Activated naive CD4-positive, alpha-beta T cell treated with anti-CD3 and anti-CD28 coated beads for 36 hours (primary cell): Measurements from ENCODE around the gene SYT7. TPM values are rescaled to one million over a fixed set of nuclear protein-coding genes. Genes with fewer than 3 reads are reported as not detected.

Experiments used
- CTCF ChIA-PET: fragments of 350-600 bp; sonication (Branson Sonifier 250); formaldehyde crosslinking; loops from one replicate; lab custom pipeline; 2021; ENCODE audit warnings: antibody characterized with exemption; lab: Charles Lee
- DNase-seq: peaks from one replicate; pipeline ENCODE4 v3.0.0-alpha.2; 2020
- H3K27ac Mint-ChIP-seq: one replicate; pipeline ENCODE4 v1.8.0; 2021; ENCODE audit warnings: mild to moderate bottlenecking, mixed read lengths
- H3K27me3 Mint-ChIP-seq: one replicate; pipeline ENCODE4 v1.8.0; 2021; ENCODE audit warnings: low read depth, mixed read lengths
- H3K36me3 Mint-ChIP-seq: one replicate; pipeline ENCODE4 v1.8.0; 2021; ENCODE audit warnings: low read depth, mixed read lengths
- H3K4me1 Mint-ChIP-seq: one replicate; pipeline ENCODE4 v1.8.0; 2021; ENCODE audit warnings: low read depth, mixed read lengths
- H3K4me3 Mint-ChIP-seq: one replicate; pipeline ENCODE4 v1.8.0; 2021; ENCODE audit warnings: mild to moderate bottlenecking, moderate library complexity, mixed read lengths
- H3K9me3 Mint-ChIP-seq: one replicate; pipeline ENCODE4 v1.8.0; 2021; ENCODE audit warnings: mixed read lengths
- intact Hi-C: fragments of 100-400 bp; cut with micrococcal nuclease; formaldehyde crosslinking; loops from one replicate; pipeline ENCODE4 v1.15.1; 2023
- total RNA-seq, 2 experiments: library from RNA; stranded (reverse); gene quantifications; one replicate each; pipeline ENCODE4 v1.2.3, GENCODE V29; 2021

SYT7 gene
- total RNA-seq, 2 experiments from 2014 or later = not detected

GRCh38 chr11:61513143-61513765, 67.6 kb downstream of the SYT7 start:
- intact Hi-C loops = no loop called here
- Mint-ChIP-seq H3K9me3 (no peaks in the 10 kb centered on the region), H3K4me1 (peaks cover 8% of the 10 kb centered on the region), H3K27me3 (peaks cover 37% of the 10 kb centered on the region), H3K4me3 (no peak overlapping the region), H3K27ac (no peak overlapping the region), H3K36me3 (no peaks in the 10 kb centered on the region)
- no peak for DNase-seq
- CTCF ChIA-PET = interaction anchor here (0.9 to 1.7 kb wide), 5 partner anchors 35 to 126 kb away, joined by 3 to 5 read pairs (median 3); no protein-coding TSS in a partner anchor

- Mint-ChIP-seq H3K27ac (no peak overlapping the region), H3K36me3 (no peaks in the 10 kb centered on the region), H3K4me1 (peaks cover 14% of the 10 kb centered on the region), H3K9me3 (no peaks in the 10 kb centered on the region), H3K4me3 (no peak overlapping the region), H3K27me3 (peaks cover 41% of the 10 kb centered on the region)
- DNase-seq = no peak
- CTCF ChIA-PET = interaction anchor here (0.6 to 1.5 kb wide), 5 partner anchors 34 to 278 kb away, joined by 3 to 4 read pairs (median 3); no protein-coding TSS in a partner anchor
- intact Hi-C loops = no loop called here
Measured at GRCh38 chr11:61512435-61512834, 68.4 kb downstream of the SYT7 start.

DNA sequence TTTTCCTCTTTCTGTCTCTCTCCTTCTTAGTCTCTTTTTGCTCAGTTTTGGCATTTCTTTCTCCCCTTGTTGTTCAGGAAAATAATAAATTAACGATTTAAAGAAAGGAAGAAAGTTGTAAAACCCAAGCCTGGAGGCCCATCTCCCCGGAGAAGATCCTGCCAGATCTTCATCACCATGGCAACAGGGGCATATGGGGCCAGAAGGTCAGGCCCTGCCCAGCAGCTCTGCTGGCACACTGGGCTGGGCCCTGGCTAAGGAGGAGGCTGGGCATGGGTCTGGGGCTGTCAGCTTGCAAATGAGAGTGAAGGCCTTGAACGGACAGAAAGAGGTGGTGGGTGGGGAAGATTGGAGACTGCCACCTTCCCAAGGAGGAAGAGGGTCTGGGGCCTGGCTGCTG, 69.5 kb downstream of the SYT7 start:
- CTCF ChIA-PET = interaction anchor here (1.3 kb wide), 1 partner anchor 39 kb away, joined by 3 read pairs; no protein-coding TSS in a partner anchor

DNA sequence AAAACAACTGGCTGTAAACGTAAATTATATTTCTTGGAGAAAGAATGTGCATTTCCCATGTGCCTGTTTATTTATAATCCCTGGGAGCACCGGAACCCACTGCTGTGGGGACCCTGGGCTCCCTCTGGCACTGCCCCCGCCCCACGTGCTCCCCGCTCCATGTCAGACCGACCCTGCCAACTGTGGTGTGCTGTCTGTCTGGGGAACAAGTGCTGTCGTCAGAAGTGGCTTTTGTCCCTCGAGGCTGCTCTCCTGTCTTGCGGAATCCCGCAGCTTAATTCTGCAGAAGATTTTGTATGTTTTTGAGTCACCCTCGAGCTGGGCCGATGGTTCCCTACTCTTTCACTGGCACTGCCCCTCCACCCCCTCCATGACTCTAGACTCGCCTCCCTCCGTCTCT, 69.9 kb downstream of the SYT7 start:
- H3K4me3 Mint-ChIP-seq = no peak overlapping the region
- H3K36me3 Mint-ChIP-seq = no peaks in the 10 kb centered on the region
- H3K27ac Mint-ChIP-seq = no peak overlapping the region
- H3K4me1 Mint-ChIP-seq = peaks cover 7% of the 10 kb centered on the region
- peaks cover 44% of the 10 kb centered on the region for H3K27me3 Mint-ChIP-seq
- CTCF ChIA-PET = no interaction called here
- no peaks in the 10 kb centered on the region for H3K9me3 Mint-ChIP-seq
- DNase-seq = no peak
- intact Hi-C loops = no loop called here

More for the DNA sequence above, 69.5 kb downstream of the SYT7 start:
- no peak for DNase-seq
- no peaks in the 10 kb centered on the region for H3K9me3 Mint-ChIP-seq
- H3K27ac Mint-ChIP-seq = no peak overlapping the region
- no peaks in the 10 kb centered on the region for H3K36me3 Mint-ChIP-seq
- H3K4me1 Mint-ChIP-seq = peaks cover 7% of the 10 kb centered on the region
- no peak overlapping the region for H3K4me3 Mint-ChIP-seq
- peaks cover 40% of the 10 kb centered on the region for H3K27me3 Mint-ChIP-seq
- intact Hi-C loops = no loop called here

- peak overlapping the region; percentile 18 for H3K4me3 Mint-ChIP-seq
- H3K27ac Mint-ChIP-seq = no peak overlapping the region
- no peaks in the 10 kb centered on the region for H3K9me3 Mint-ChIP-seq
- intact Hi-C loops = no loop called here
- H3K36me3 Mint-ChIP-seq = no peaks in the 10 kb centered on the region
- CTCF ChIA-PET = interaction anchor here (1.0 kb wide), 1 partner anchor 21 kb away, joined by 3 read pairs; no protein-coding TSS in a partner anchor
- DNase-seq = no peak
- peaks cover 7% of the 10 kb centered on the region for H3K4me1 Mint-ChIP-seq
- H3K27me3 Mint-ChIP-seq = peaks cover 45% of the 10 kb centered on the region
Measured at GRCh38 chr11:61510166-61510919, 70.5 kb downstream of the SYT7 start.

- H3K27ac Mint-ChIP-seq = no peak overlapping the region
- CTCF ChIA-PET = interaction anchor here (0.8 to 2.7 kb wide), 4 partner anchors 7 to 34 kb away, joined by 3 to 13 read pairs (median 4); no protein-coding TSS in a partner anchor
- intact Hi-C loops = loop anchor here (1.0 to 2.0 kb wide), 3 partner anchors 63 to 79 kb away; partner anchors contain the start of genes SDHAF2 and SYT7
- peak; percentile 75 for DNase-seq
- H3K27me3 Mint-ChIP-seq = peaks cover 47% of the 10 kb centered on the region
- H3K4me1 Mint-ChIP-seq = peaks cover 7% of the 10 kb centered on the region
- H3K4me3 Mint-ChIP-seq = peak overlapping the region; percentile 18
- no peaks in the 10 kb centered on the region for H3K9me3 Mint-ChIP-seq
- no peaks in the 10 kb centered on the region for H3K36me3 Mint-ChIP-seq
Measured at GRCh38 chr11:61509043-61510029, 71.5 kb downstream of the SYT7 start.

DNA sequence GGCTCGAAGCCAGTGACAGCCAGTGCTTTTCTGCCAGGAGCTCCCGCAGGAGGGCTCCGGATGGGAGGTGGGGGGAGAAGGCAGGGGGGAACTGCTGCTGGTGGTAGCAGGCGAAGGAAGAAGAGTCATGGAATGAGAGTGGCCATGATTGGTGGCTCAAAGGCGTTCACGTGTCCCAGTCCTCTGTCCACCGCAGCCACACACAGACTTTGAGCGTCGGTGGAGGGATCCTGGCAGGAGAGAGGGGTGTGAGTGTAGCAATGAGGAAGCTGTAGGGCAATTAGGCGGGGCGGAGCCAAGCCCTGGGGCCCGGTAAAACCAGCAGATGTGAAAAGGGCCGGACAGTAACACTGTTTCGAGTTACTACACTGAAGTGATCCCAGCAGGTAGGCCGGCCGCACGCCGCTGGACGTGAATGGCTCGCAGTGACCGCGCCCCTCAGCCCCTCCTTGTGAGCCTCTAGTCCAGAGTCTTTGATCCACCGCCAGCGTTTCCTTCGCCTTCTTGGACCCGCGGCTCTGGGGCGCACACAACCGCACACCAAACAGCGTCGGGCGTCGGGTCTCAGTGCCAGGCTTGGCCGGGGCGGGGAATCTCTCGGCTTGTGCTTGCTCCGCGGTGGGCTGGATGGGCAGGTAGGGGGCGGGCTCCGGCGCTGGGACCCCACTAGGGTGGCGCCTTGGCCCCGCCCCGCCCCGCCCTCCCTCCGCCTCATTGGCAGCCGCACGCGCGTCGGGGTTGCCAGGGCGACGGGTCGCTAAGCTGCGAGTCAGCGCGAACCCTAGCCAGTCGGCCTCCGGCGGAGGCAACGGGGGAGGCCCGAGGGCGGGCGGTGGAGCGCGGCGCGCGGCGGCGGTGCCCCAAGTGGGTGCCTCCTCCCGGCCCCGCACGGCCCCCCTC, 72.7 kb downstream of the SYT7 start, which contains the start of gene LRRC10B:
Gene LRRC10B (plus strand): TSS at position 788 of the 900 bp plus-strand sequence. CDS start 250 bp downstream, outside the sequence.
- Mint-ChIP-seq H3K27me3 (peaks cover 44% of the 10 kb centered on the region), H3K27ac (no peak within 1 kb of the TSS), H3K4me3 (peak within 1 kb of the TSS; percentile 19), H3K9me3 (no peaks in the 10 kb centered on the region), H3K4me1 (peaks cover 7% of the 10 kb centered on the region), H3K36me3 (no peaks in the 10 kb centered on the region)
- intact Hi-C loops = loop anchor here (2.0 kb wide), 1 partner anchor 61 kb away; no protein-coding TSS in a partner anchor
- peak; percentile 59 for DNase-seq
- CTCF ChIA-PET = interaction anchor here (0.8 to 2.7 kb wide), 5 partner anchors 8 to 172 kb away, joined by 3 to 13 read pairs (median 3); no protein-coding TSS in a partner anchor

DNA sequence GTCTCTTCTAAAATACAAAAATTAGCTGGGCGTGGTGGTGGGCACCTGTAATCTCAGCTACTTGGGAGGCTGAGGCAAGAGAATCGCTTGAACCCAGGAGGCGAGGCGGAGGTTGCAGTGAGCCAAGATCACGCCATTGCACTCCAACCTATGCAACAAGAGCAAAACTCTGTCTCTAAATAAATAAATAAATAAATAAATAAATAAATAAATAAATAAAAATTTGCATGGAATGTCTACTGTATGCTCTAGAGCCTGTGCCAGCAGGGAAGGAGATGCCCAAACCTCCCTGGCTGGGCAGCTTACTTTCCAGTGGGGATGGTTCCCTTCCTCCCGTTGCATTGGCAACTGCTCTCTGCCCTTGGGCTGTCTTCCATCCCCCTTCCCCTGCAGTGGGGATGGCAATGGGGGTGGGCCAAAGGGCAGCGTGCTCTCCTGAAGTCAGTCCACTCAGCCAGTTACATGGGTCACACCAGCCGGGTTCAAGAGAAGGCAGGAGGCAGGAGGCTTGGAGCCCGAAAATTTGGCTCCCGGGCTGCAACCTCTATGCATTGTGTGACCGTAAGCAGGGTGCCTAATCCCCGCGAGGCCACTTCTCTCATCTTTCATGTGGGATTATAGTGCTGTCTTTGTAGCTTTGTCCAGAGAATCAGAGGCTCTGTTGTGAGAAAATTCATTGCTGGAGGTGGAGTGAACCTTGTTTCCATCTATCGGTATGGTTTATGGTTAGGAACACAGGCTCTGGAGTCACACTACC, 73.7 kb downstream of the SYT7 start:
- CTCF ChIA-PET = interaction anchor here (0.8 to 2.7 kb wide), 2 partner anchors 9 to 29 kb away, joined by 3 to 13 read pairs; no protein-coding TSS in a partner anchor
- H3K27me3 Mint-ChIP-seq = peaks cover 41% of the 10 kb centered on the region
- no peak overlapping the region for H3K27ac Mint-ChIP-seq
- intact Hi-C loops = no loop called here
- no peak overlapping the region for H3K4me3 Mint-ChIP-seq
- H3K36me3 Mint-ChIP-seq = no peaks in the 10 kb centered on the region
- H3K4me1 Mint-ChIP-seq = peaks cover 7% of the 10 kb centered on the region
- no peaks in the 10 kb centered on the region for H3K9me3 Mint-ChIP-seq
- DNase-seq = no peak

DNA sequence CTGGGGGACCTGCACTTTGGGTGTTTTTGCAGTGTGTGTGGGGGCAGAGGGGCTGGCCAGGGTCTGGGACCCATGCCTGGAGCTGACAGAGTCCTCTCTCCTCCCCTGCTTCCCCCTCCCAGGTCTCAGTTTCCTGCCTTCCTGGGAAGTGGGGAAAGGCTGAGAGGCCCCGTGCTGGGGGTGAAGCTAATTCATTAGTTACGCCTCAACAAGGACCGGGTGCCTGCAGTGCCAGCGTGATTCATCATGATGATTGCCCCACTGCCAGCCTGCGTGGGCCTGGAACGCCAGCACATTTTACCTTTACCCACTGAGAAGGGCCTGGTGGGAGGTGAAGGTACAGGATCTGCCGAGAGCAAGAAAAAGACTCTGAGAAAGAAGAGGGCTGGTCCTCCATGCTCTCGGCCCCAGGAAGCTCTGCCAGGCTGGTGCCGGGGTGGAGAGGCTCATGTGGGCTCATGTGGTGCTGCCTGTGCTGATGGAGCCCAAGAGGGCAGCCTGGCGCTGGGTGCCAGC, 75.2 kb downstream of the SYT7 start:
- Mint-ChIP-seq H3K9me3 (no peaks in the 10 kb centered on the region), H3K27me3 (peaks cover 33% of the 10 kb centered on the region), H3K4me1 (peaks cover 7% of the 10 kb centered on the region), H3K4me3 (no peak overlapping the region), H3K27ac (no peak overlapping the region), H3K36me3 (no peaks in the 10 kb centered on the region)
- CTCF ChIA-PET = interaction anchor here (0.7 kb wide), 1 partner anchor 28 kb away, joined by 4 read pairs; no protein-coding TSS in a partner anchor
- intact Hi-C loops = no loop called here
- DNase-seq = no peak

GRCh38 chr11:61505106-61505505, 75.8 kb downstream of the SYT7 start:
- Mint-ChIP-seq H3K4me3 (no peak overlapping the region), H3K27me3 (peaks cover 29% of the 10 kb centered on the region), H3K4me1 (peaks cover 7% of the 10 kb centered on the region), H3K27ac (no peak overlapping the region), H3K9me3 (no peaks in the 10 kb centered on the region), H3K36me3 (no peaks in the 10 kb centered on the region)
- intact Hi-C loops = no loop called here
- CTCF ChIA-PET = interaction anchor here (0.7 kb wide), 1 partner anchor 27 kb away, joined by 4 read pairs; no protein-coding TSS in a partner anchor
- no peak for DNase-seq
